ENCODE data around the gene COL26A1.
A peak's percentile ranks its signal among the peaks of the same experiment; 100 is the strongest.
"Not testable (repeated sequence)": the region's sequence is repeated elsewhere in the genome, so short reads cannot be mapped to it uniquely, and the experiment has no call there.

COL26A1 gene

GRCh38 chr7:101453617-101454016, 90.9 kb downstream of the COL26A1 start:
- DNase-seq = no peak

GRCh38 chr7:101457001-101457750, 94.5 kb downstream of the COL26A1 start:
- DNase-seq = no peak

- no peak for DNase-seq
Observed at GRCh38 chr7:101465131-101465530, 102.5 kb downstream of the COL26A1 start.

GRCh38 chr7:101465576-101466196, 103.0 kb downstream of the COL26A1 start:
- peak; percentile 62 for DNase-seq

- no peak for DNase-seq
Observed at GRCh38 chr7:101466871-101467270, 104.2 kb downstream of the COL26A1 start.

GRCh38 chr7:101468546-101469275, 106.0 kb downstream of the COL26A1 start:
- no peak for DNase-seq

GRCh38 chr7:101470668-101471487, 108.2 kb downstream of the COL26A1 start:
- no peak for DNase-seq

GRCh38 chr7:101474178-101474577, 111.5 kb downstream of the COL26A1 start:
- no peak for DNase-seq

GRCh38 chr7:101475691-101476090, 113.0 kb downstream of the COL26A1 start:
- not testable (repeated sequence) for DNase-seq

- DNase-seq = no peak
Observed at GRCh38 chr7:101479217-101479616, 116.5 kb downstream of the COL26A1 start.

- DNase-seq = not testable (repeated sequence)
Observed at GRCh38 chr7:101486056-101486432, 123.4 kb downstream of the COL26A1 start.

- DNase-seq = no peak
Observed at GRCh38 chr7:101486433-101487104, 123.9 kb downstream of the COL26A1 start.

- DNase-seq = no peak
Observed at GRCh38 chr7:101487105-101487458, 124.4 kb downstream of the COL26A1 start.

- DNase-seq = no peak
Observed at GRCh38 chr7:101487753-101488152, 125.1 kb downstream of the COL26A1 start.

- DNase-seq = no peak
Observed at GRCh38 chr7:101488826-101489572, 126.3 kb downstream of the COL26A1 start.

- DNase-seq = not testable (repeated sequence)
Observed at GRCh38 chr7:101490439-101490838, 127.8 kb downstream of the COL26A1 start.

GRCh38 chr7:101491442-101491841, 128.8 kb downstream of the COL26A1 start:
- not testable (repeated sequence) for DNase-seq

- DNase-seq = no peak
Observed at GRCh38 chr7:101494602-101495329, 132.1 kb downstream of the COL26A1 start.

- no peak for DNase-seq
Observed at GRCh38 chr7:101496017-101496416, 133.3 kb downstream of the COL26A1 start.

GRCh38 chr7:101501351-101501750, 138.7 kb downstream of the COL26A1 start:
- DNase-seq = no peak

Data from MV-4-11 (cell line).